ENCODE measurements around the gene DTNB.

The DTNB gene

DNA sequence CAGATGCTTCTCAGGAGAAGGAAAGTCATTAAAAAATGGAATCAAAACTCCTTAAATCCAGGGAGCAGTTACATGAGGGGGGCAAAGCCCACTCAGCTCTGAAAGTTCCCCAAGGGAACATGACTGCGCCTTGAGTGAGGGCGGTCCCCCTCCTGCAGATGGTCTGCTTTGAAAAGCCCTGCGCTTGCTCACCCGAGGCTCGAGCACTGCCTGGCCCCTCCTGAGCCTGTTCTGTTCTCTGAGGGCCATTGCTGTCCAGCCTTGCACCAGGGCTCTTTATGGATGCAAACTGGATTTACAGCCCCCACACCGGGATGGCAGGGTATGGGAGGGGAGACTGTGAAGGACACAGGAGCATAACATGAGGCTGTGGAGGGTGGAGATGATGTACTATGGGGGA is 293.8 kb downstream of the DTNB start:
- no peak for DNase-seq

DNA sequence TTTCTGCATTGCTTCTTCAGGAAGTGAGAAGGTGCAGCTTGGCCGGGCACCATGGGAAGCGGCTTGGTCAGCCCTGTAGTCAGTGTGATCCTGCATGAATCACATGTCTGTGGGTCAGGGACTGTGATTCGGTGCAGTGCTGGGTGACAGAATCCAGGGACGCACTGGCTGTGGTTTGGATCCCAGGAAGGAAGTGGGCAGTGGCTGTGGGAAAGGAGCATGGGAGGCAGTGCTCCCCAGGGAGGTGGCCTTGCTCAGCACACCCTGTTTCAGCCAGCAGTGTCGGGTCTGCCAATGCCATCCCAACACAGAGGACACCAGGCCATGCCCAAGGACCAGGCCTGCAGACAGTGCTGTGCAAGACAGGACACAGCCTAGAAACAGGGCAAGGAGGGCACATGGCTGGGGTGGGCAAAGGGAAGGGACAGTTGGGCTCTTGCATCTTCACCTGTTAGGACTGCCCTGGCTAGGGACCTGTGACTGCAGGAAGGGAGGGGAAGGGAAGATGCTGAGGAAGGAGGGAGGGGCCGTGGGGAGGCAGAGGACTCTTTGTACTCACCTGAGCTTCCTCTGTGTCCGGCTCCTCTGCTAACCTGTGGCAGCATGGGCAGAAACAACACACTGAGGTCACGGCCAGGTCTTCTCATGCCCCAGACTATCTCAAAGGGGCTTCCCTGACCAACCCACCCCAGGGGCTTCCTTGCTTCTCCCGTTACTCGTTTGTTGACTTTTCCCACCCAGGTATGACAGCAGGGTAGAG is 294.5 kb downstream of the DTNB start:
- DNase-seq: no peak

DNA sequence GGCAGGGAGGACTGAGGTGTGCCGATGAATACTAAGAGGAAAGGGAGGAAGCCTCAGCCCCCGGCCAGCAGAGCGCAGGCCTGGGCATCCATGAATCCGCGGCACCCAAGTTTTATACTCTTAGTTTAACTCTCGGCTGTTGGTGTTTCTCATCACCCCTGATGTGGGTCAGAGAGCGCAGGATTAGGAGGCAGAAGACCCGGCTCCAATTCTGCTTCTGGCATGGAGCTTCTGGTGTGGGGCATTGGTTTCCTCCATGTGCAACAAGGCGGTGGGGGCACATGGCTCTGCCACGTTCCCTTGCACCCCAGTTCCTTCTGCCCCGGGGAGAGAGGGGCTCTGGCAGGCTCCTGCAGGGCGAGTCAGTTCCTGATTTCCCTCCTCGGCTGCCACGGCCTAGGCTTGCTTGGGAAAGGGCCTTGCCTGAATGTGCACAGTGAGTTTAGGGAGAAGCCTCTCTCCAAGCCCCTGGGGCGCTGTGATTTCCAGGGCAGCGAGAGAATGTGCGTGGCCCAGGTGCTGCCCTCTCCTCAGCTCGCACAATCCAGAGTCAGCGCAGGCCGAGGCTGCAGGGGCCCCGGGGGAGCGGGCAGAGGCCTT is 295.5 kb downstream of the DTNB start:
- no peak for DNase-seq

GRCh38 chr2:25376750-25377621 is 296.4 kb downstream of the DTNB start:
- DNase-seq: peak in 1 of 2 experiments; percentile 24

DNA sequence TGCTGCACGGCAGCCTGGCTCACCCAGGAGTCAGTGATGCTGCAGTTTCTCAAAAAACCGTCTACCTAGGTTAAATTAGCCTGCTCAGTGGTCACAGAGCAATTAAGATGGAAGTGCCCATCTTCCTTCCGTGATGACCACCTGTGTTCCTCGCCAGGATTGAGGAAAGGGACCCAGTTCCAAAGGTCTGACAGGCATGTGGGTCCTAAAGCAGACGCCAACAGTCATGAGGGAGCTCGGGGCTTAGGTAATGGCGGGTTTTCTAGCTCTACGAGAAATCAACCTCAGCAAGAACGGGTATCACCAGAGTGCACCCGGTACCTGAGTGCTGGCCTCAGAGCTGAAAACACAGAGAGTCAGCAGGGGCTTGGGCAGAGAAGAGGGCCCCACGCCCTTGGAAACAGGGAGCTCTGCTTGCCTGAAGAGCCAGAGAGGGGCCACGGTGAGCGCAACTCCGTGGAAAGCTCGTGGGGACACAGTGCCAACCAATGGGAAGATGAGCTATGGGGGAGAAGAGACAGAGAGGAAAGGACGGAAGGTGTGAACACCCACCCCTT is 297.3 kb downstream of the DTNB start:
- DNase-seq: no peak

DNA sequence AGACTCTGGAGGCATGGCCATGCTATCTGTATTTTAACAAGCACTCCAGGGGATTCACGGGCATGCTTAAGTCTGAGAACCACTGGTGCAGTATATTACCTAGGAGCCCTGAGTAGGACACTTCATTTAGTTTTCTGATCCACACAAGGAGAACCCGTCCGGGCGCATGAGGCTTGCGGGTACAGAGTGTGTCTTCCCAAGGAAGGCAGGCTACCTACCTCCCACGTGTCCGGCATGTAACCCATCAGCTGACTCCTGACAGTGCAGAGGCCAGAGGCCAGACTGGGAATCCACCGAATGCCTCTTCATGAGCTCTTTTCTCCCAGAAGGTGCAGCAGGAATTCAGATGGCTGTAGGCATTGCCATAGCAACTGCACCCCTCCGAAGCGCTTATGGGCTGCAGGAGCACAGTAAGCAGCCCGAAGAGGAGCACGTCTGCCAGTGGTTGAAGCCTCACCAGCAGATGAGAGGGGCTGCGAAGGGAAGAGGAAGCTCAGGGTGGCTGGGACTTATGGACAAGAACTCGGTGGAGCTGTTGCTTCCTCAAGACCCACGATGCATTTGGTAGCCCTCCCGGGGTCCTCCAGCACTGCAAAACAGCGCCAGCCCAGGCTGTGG is 297.9 kb downstream of the DTNB start:
- DNase-seq: no peak

DNA sequence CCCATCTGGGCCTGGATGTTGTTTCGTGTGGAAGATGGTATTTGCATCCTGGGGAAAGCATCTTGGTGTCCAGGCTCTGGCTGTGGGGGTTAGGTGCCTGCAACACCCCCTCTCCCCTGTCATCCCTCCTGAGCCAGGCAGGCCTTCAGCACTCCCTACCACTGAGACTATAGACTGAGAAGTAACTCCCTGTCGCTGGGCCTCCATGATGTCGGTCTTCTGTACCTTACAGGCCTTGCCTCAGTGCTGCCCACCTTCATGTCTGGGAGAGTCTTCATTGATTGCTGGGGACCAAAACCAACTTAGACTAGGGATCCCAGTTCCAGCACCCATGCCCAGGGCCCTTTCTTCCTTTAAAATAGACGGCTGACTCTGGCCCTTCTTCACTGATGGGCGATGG is 298.6 kb downstream of the DTNB start:
- DNase-seq: no peak

- DNase-seq: no peak
Observed at GRCh38 chr2:25374411-25374810, 299.0 kb downstream of the DTNB start.

DNA sequence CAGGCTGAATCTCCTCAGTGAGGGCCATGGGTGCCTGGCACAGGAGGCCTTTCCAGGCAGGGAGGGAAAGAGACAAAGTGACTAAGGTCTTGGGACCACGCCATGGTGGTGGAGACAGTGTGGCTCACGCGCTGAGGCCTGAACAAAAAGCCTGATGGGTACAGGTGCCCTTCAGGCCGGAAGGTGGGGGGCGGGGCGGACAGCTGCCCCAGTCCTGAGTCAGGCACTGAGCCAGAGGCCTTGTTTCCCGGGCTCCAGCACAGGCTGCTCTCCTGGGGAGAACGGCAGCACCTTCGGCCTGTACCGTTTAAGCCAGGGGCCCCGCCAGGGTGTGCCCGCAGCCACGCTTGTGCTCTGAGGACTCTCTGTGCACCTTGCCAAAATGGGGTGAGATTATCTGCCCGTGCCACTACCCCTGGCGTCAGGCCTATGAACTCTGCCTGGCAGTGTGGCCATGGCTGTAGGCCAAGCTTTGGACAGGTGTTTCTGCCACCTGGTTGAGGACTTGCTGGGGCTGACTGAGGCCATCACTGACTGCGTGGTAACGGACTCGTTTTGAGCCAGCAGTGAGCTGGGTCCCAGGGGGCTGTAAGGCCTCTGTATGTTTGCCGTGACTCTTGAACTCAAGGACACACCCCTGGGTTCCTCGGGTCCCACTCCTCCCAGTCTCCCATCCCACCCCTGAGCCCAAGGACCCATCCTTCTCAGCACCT is 300.0 kb downstream of the DTNB start:
- DNase-seq: no peak

GRCh38 chr2:25372405-25373268 is 300.7 kb downstream of the DTNB start:
- DNase-seq: peak in 1 of 2 experiments; percentile 26

- no peak for DNase-seq
Observed at GRCh38 chr2:25371253-25372241, 301.8 kb downstream of the DTNB start.

- no peak for DNase-seq
Observed at GRCh38 chr2:25369876-25370275, 303.5 kb downstream of the DTNB start.

- DNase-seq: no peak
Observed at GRCh38 chr2:25369439-25369838, 303.9 kb downstream of the DTNB start.

DNA sequence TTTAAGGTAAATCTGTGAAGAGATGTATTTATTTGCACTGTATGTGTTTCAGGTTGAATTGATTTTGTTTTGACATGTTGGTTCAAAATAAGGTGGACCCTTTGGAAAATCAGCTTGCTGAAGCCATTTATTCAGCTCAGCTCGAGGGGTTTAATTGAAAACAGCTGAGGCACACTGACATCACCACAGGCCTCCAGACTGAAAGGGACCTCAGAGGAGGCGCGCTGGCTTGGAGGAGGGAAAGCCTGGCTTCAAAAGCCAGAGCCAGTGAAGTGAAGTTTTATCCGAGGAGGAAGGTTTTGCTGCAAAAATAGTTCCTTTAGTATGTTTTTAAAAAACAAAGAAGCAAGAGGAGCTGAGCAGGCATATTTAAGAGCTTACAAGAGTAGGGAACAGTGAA is 304.7 kb downstream of the DTNB start:
- DNase-seq: no peak

GRCh38 chr2:25367296-25367695 is 306.1 kb downstream of the DTNB start:
- no peak for DNase-seq

- no peak for DNase-seq
Observed at GRCh38 chr2:25366629-25367028, 306.7 kb downstream of the DTNB start.

GRCh38 chr2:25365241-25365640 is 308.1 kb downstream of the DTNB start:
- DNase-seq: no peak

DNA sequence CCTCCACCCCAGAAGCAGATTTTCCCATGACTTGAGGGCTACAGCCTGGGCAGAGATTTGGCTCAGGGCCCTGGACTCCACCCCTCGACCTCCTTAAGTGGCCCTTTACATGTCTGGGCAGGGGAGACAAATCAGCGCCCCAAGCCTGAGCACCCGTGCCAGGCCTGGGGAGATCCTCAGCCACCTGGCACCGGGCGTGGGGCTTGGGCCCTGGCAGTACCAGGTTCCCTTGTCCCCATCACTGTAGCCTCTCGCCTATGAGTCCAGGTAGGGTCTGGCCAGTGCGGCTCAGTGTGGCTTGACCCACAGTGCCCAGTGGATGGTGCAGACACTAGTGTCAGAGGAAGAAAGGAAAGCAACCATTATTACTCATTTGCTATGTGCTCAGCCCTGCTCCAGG is 309.6 kb downstream of the DTNB start:
- DNase-seq: no peak

- DNase-seq: no peak
Observed at GRCh38 chr2:25362434-25363145, 310.8 kb downstream of the DTNB start.

Data from cerebellar nuclear complex (tissue), 1 donor.